H9 (cell line): ENCODE measurements around the gene LMLN. TPM values are rescaled to one million over a fixed set of nuclear protein-coding genes. Genes with fewer than 3 reads are reported as not detected.

Source experiments
- DNase-seq: peaks from one replicate; pipeline ENCODE4 v3.0.0-alpha.2; 2017
- H2AFZ ChIP-seq: one replicate; pipeline ENCODE4 v1.6.1; 2013; ENCODE audit warnings: mild to moderate bottlenecking, low read length, control low read depth, moderate library complexity
- H2AK5ac ChIP-seq: 2 replicates; pipeline ENCODE4 v1.6.1; 2013; ENCODE audit warnings: low read length, control low read depth, mixed read lengths; ENCODE audit not compliant: insufficient read length
- H2BK120ac ChIP-seq: one replicate; pipeline ENCODE4 v1.6.1; 2013; ENCODE audit warnings: low read depth, mild to moderate bottlenecking, low read length, control low read depth, inconsistent platforms; ENCODE audit not compliant: poor library complexity, severe bottlenecking
- H2BK12ac ChIP-seq: 2 replicates; pipeline ENCODE4 v1.6.1; 2013; ENCODE audit warnings: low read length, control low read depth, mixed read lengths, low read depth; ENCODE audit not compliant: insufficient read length
- H2BK15ac ChIP-seq: 2 replicates; pipeline ENCODE4 v1.6.1; 2013; ENCODE audit warnings: low read depth, low read length, control low read depth
- H2BK20ac ChIP-seq: one replicate; pipeline ENCODE4 v1.6.1; 2013; ENCODE audit warnings: low read depth, mild to moderate bottlenecking, low read length, control low read depth, inconsistent platforms; ENCODE audit not compliant: poor library complexity, severe bottlenecking
- H2BK5ac ChIP-seq: 2 replicates; pipeline ENCODE4 v1.6.1; 2013; ENCODE audit warnings: low read length, control low read depth, mixed read lengths; ENCODE audit not compliant: insufficient read length
- H3K14ac ChIP-seq: 2 replicates; pipeline ENCODE4 v1.6.1; 2013; ENCODE audit warnings: low read length, control low read depth; ENCODE audit not compliant: insufficient read depth
- H3K18ac ChIP-seq: 2 replicates; pipeline ENCODE4 v1.6.1; 2013; ENCODE audit warnings: low read depth, mild to moderate bottlenecking, mixed read lengths, low read length, control low read depth; ENCODE audit not compliant: insufficient read length
- H3K23ac ChIP-seq: 2 replicates; pipeline ENCODE4 v1.6.1; 2013; ENCODE audit warnings: low read length, control low read depth, mixed read lengths, low read depth; ENCODE audit not compliant: insufficient read length
- H3K23me2 ChIP-seq: 2 replicates; pipeline ENCODE4 v1.6.1; 2013; ENCODE audit warnings: low read depth, mild to moderate bottlenecking, mixed read lengths, low read length, control low read depth; ENCODE audit not compliant: insufficient read length, poor library complexity, severe bottlenecking
- H3K27ac ChIP-seq: 2 replicates; pipeline ENCODE4 v1.5.1; 2013; ENCODE audit warnings: low read length, control low read depth, mixed read lengths, low read depth; ENCODE audit not compliant: insufficient read length
- H3K27me3 ChIP-seq: 2 replicates; pipeline ENCODE4 v1.6.1; 2013; ENCODE audit warnings: low read length, control low read depth, inconsistent platforms; ENCODE audit not compliant: insufficient read depth
- H3K4ac ChIP-seq: 2 replicates; pipeline ENCODE4 v1.6.1; 2013; ENCODE audit warnings: low read depth, mild to moderate bottlenecking, control low read depth, inconsistent platforms, low read length, moderate library complexity
- H3K4me1 ChIP-seq: 2 replicates; pipeline ENCODE4 v1.6.1; 2013; ENCODE audit warnings: low read length, control low read depth, inconsistent platforms; ENCODE audit not compliant: insufficient read depth
- H3K4me2 ChIP-seq: 2 replicates; pipeline ENCODE4 v1.6.1; 2013; ENCODE audit warnings: low read length, control low read depth, mixed read lengths; ENCODE audit not compliant: insufficient read length, insufficient read depth
- H3K56ac ChIP-seq: 2 replicates; pipeline ENCODE4 v1.6.1; 2013; ENCODE audit warnings: low read depth, mild to moderate bottlenecking, mixed read lengths, low read length, control low read depth; ENCODE audit not compliant: insufficient read length
- H3K79me1 ChIP-seq: 2 replicates; pipeline ENCODE4 v1.6.1; 2013; ENCODE audit warnings: low read depth, mild to moderate bottlenecking, moderate library complexity, low read length, control low read depth, inconsistent platforms; ENCODE audit not compliant: insufficient read depth, poor library complexity, severe bottlenecking
- H3K79me2 ChIP-seq: 2 replicates; pipeline ENCODE4 v1.6.1; 2013; ENCODE audit warnings: low read length, control low read depth, inconsistent platforms; ENCODE audit not compliant: insufficient read depth
- H3K9ac ChIP-seq: 2 replicates; pipeline ENCODE4 v1.6.1; 2013; ENCODE audit warnings: low read length, control low read depth, mixed read lengths; ENCODE audit not compliant: insufficient read length; ENCODE audit errors: extremely low read depth
- H3K9me3 ChIP-seq: one replicate; pipeline ENCODE4 v1.6.1; 2013; ENCODE audit warnings: low read depth, low read length, inconsistent platforms; ENCODE audit not compliant: control insufficient read depth
- H3T11ph ChIP-seq: one replicate; pipeline ENCODE4 v1.6.1; 2013; ENCODE audit warnings: mild to moderate bottlenecking, low read length, control low read depth, inconsistent platforms
- H4K20me1 ChIP-seq: one replicate; pipeline ENCODE4 v1.6.1; 2013; ENCODE audit not compliant: control insufficient read depth, insufficient read length, insufficient read depth
- H4K5ac ChIP-seq: 2 replicates; pipeline ENCODE4 v1.6.1; 2013; ENCODE audit warnings: low read depth, mild to moderate bottlenecking, mixed read lengths, low read length, control low read depth; ENCODE audit not compliant: insufficient read length
- H4K8ac ChIP-seq: replicated peaks from 2 replicates; pipeline ENCODE4 v1.6.1; 2013; ENCODE audit warnings: low read length, control low read depth, mixed read lengths, low read depth; ENCODE audit not compliant: insufficient read length
- H4K91ac ChIP-seq: 2 replicates; pipeline ENCODE4 v1.6.1; 2013; ENCODE audit warnings: low read depth, mild to moderate bottlenecking, moderate library complexity, mixed read lengths, low read length, control low read depth; ENCODE audit not compliant: insufficient read length
- H3K27ac Mint-ChIP-seq, 3 experiments: 2 replicates in 2 of 3; 3 replicates in 1 of 3; pipeline ENCODE4 v1.8.0; 2020 to 2021; ENCODE audit warnings: mixed read lengths in 3 of 3, mild to moderate bottlenecking in 1 of 3, moderate library complexity in 1 of 3
- H3K27me3 Mint-ChIP-seq: 2 replicates; pipeline ENCODE4 v1.8.0; 2021; ENCODE audit warnings: low read depth, mild to moderate bottlenecking, moderate library complexity, mixed read lengths
- H3K36me3 Mint-ChIP-seq, 3 experiments: 2 replicates in 2 of 3; 3 replicates in 1 of 3; pipeline ENCODE4 v1.8.0; 2020 to 2021; ENCODE audit warnings: low read depth in 3 of 3, mixed read lengths in 3 of 3; ENCODE audit not compliant: insufficient read depth in 1 of 3
- H3K4me1 Mint-ChIP-seq, 2 experiments: 2 replicates each; pipeline ENCODE4 v1.8.0; 2020; ENCODE audit warnings: mixed read lengths in 2 of 2
- H3K4me3 Mint-ChIP-seq, 2 experiments: 2 replicates in 1 of 2; 3 replicates in 1 of 2; pipeline ENCODE4 v1.8.0; 2020 to 2021; ENCODE audit warnings: mild to moderate bottlenecking in 2 of 2, mixed read lengths in 2 of 2, moderate library complexity in 1 of 2
- H3K9me3 Mint-ChIP-seq, 2 experiments: 2 replicates in 1 of 2; 3 replicates in 1 of 2; pipeline ENCODE4 v1.8.0; 2020; ENCODE audit warnings: mild to moderate bottlenecking in 2 of 2, mixed read lengths in 2 of 2, moderate library complexity in 1 of 2
- WGBS: extraction: QIAGEN DNeasy Blood & Tissue Kit; methylation state at CpG from one replicate; pipeline ENCODE4 v1.1.7; 2013; ENCODE audit warnings: missing lambda C conversion rate, low lambda C conversion rate, mixed read lengths; ENCODE audit not compliant: insufficient read length; ENCODE audit errors: extremely low coverage; 5-methylcytosine and 5-hydroxymethylcytosine counted together
- total RNA-seq: library from RNA; stranded (reverse); gene quantifications from 2 replicates; pipeline ENCODE4 v1.2.1, GENCODE V29; 2021
- TF ChIP-seq, protein P1 (sequence below): fragments of 200-600 bp; sonication (generic); conservative IDR thresholded peaks from 3 replicates; pipeline ENCODE4 v1.8.0; 2021; ENCODE audit warnings: antibody characterized with exemption, mild to moderate bottlenecking

LMLN gene
- total RNA-seq, 1 experiment from 2014 or later, result 3.8 TPM

DNA sequence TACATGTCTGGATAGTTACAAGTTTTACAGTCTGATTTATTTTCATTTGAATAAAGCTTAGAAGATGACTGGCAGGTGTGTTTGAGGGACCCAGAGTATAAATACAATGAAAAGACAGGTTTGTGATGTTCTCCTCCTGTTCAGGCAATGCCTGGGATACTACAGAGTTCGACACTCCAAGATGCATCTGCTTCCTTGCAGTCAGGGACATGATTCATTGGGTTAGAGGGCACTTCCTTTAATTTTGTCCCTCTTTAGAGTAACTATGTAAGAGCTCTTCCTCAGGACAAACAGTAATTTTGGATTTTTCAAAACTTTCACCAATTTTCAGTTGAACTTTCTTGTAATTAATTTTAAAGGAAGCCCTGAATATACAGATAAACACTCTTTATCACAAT is 102.0 kb downstream of the LMLN start:
- Histone ChIP-seq H3K18ac (no peak overlapping the region), H2AK5ac (no peak overlapping the region), H4K91ac (no peak overlapping the region), H3K4me2 (no peak overlapping the region), H3K23ac (no peak overlapping the region), H2BK5ac (no peak overlapping the region), H4K5ac (no peak overlapping the region), H3K9ac (no peak overlapping the region), H3K9me3 (no peaks in the 10 kb centered on the region), H2BK15ac (no peak overlapping the region), H4K20me1 (no peaks in the 10 kb centered on the region), H3K23me2 (no peaks in the 10 kb centered on the region), H3K27ac (no peak overlapping the region), H3T11ph (no peak overlapping the region), H3K14ac (no peak overlapping the region), H4K8ac (no peak overlapping the region), H2BK120ac (no peak overlapping the region), H3K56ac (no peak overlapping the region), H3K4ac (no peak overlapping the region), H3K79me1 (no peaks in the 10 kb centered on the region), H3K27me3 (no peaks in the 10 kb centered on the region), H2BK20ac (no peak overlapping the region), H3K4me1 (no peaks in the 10 kb centered on the region), H3K79me2 (no peaks in the 10 kb centered on the region), H2AFZ (no peak overlapping the region), H2BK12ac (no peak overlapping the region)
- no CpG with 5 or more reads among the region's 1 CpG for WGBS
- Mint-ChIP-seq H3K4me1 (no peaks in the 10 kb centered on the region), H3K36me3 (no peaks in the 10 kb centered on the region; a peak in 1 of 7 replicates), H3K27ac (no peak overlapping the region), H3K27me3 (peaks cover 26% of the 10 kb centered on the region), H3K4me3 (no peak overlapping the region), H3K9me3 (0 out of 5 replicates have a peak, but pooled peaks cover 0 to 2% of the 10 kb centered on the region in 2 experiments)
- TF ChIP-seq, protein P1, sequence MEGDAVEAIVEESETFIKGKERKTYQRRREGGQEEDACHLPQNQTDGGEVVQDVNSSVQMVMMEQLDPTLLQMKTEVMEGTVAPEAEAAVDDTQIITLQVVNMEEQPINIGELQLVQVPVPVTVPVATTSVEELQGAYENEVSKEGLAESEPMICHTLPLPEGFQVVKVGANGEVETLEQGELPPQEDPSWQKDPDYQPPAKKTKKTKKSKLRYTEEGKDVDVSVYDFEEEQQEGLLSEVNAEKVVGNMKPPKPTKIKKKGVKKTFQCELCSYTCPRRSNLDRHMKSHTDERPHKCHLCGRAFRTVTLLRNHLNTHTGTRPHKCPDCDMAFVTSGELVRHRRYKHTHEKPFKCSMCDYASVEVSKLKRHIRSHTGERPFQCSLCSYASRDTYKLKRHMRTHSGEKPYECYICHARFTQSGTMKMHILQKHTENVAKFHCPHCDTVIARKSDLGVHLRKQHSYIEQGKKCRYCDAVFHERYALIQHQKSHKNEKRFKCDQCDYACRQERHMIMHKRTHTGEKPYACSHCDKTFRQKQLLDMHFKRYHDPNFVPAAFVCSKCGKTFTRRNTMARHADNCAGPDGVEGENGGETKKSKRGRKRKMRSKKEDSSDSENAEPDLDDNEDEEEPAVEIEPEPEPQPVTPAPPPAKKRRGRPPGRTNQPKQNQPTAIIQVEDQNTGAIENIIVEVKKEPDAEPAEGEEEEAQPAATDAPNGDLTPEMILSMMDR, result no peak
- no peak for DNase-seq
